C4-2B (cell line): ENCODE results near the gene C1QTNF1.

Experiments used
- ZFX ChIP-seq: fragments of 450-650 bp; IDR thresholded peaks from 2 replicates; pipeline ENCODE4 v1.6.1; 2017
- TF ChIP-seq, protein P1 (sequence below): fragments of 450-650 bp; conservative IDR thresholded peaks from 2 replicates; pipeline ENCODE4 v1.5.1; 2017; ENCODE audit warnings: mild to moderate bottlenecking

DNA sequence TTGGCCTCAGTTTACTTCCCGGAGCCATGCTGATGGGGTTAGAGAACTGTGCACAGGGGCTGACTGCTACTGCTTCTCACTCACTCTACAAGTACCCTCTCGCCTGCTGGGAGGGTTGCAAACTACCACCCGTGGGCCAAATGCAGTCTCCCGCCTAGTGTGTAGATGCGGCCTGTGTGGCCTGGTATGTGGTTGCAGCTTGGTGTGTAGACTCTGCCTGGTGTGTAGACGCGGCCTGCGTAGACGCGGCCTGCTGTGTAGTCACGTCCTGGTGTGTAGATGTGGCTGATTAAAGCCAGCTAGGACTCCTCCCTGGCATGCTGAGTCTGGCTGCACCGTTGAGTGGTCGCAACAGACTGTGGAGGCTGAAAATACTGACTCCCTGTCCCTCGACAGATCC is 21.7 kb upstream of the C1QTNF1 start:
- TF ChIP-seq, protein P1, sequence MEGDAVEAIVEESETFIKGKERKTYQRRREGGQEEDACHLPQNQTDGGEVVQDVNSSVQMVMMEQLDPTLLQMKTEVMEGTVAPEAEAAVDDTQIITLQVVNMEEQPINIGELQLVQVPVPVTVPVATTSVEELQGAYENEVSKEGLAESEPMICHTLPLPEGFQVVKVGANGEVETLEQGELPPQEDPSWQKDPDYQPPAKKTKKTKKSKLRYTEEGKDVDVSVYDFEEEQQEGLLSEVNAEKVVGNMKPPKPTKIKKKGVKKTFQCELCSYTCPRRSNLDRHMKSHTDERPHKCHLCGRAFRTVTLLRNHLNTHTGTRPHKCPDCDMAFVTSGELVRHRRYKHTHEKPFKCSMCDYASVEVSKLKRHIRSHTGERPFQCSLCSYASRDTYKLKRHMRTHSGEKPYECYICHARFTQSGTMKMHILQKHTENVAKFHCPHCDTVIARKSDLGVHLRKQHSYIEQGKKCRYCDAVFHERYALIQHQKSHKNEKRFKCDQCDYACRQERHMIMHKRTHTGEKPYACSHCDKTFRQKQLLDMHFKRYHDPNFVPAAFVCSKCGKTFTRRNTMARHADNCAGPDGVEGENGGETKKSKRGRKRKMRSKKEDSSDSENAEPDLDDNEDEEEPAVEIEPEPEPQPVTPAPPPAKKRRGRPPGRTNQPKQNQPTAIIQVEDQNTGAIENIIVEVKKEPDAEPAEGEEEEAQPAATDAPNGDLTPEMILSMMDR: no peak
- no peak for TF ChIP-seq ZFX
